Psoas muscle (tissue), 8 donors: ENCODE measurements around the gene CD47. TPM values are rescaled to one million over a fixed set of nuclear protein-coding genes. Genes with fewer than 3 reads are reported as not detected.

Source experiments
- ATAC-seq, 4 donors: fragments of 200-7000 bp; cut with Tn5 transposase; one replicate each; pipeline ENCODE4 v1.9.1; 2020; ENCODE audit warnings: moderate library complexity in 3 of 4, mild to moderate bottlenecking in 2 of 4
- DNase-seq, 2 donors: peaks; one replicate each; pipeline ENCODE4 v3.0.0-alpha.2; 2020
- H3K27ac ChIP-seq: fragments of 200-600 bp; one replicate; pipeline ENCODE4 v1.8.0; 2022
- H3K27me3 ChIP-seq, 3 donors: fragments of 200-600 bp in 1 of 3; one replicate each; pipeline versions ENCODE4 v1.6.1 to v1.8.0; 2013 to 2022; ENCODE audit warnings: low read length in 2 of 3, mild to moderate bottlenecking in 2 of 3, moderate library complexity in 1 of 3; ENCODE audit not compliant: insufficient read depth in 3 of 3
- H3K36me3 ChIP-seq, 2 donors: fragments of 200-600 bp in 1 of 2; one replicate each; pipeline versions ENCODE4 v1.6.1 to v1.8.0; 2013 to 2022; ENCODE audit warnings: low read depth in 1 of 2, mild to moderate bottlenecking in 1 of 2, moderate library complexity in 1 of 2; ENCODE audit not compliant: insufficient read depth in 1 of 2
- H3K4me1 ChIP-seq: fragments of 200-600 bp; one replicate; pipeline ENCODE4 v1.8.0; 2022
- H3K4me3 ChIP-seq: fragments of 200-600 bp; one replicate; pipeline ENCODE4 v1.8.0; 2022; ENCODE audit warnings: mild to moderate bottlenecking
- H3K9me3 ChIP-seq: fragments of 200-600 bp; one replicate; pipeline ENCODE4 v1.8.0; 2022
- CTCF ChIP-seq: fragments of 200-600 bp; IDR thresholded peaks from one replicate; pipeline ENCODE4 v1.8.0; 2022; ENCODE audit warnings: antibody characterized with exemption
- WGBS, 3 donors: extraction: QIAGEN DNeasy Blood & Tissue Kit; methylation state at CpG; one replicate each; pipeline versions ENCODE4 v1.1.6 to v1.1.7; 2013; 5-methylcytosine and 5-hydroxymethylcytosine counted together
- intact Hi-C, 2 donors: fragments of 100-400 bp; cut with DNase I; formaldehyde crosslinking; loops; one replicate each; pipeline versions ENCODE4 v1.11.0 to v1.14.2; 2022
- polyA plus RNA-seq, 3 donors: library from polyadenylated mRNA; stranded (reverse); fragments of 200-250 nt; gene quantifications; one replicate each; pipeline ENCODE4 v1.2.3, GENCODE V29; 2013
- total RNA-seq, 4 donors: library from RNA; stranded (reverse); fragmentation: NEBNext Ultra II Directional in 2 of 4; extraction: Animal tissue kit (Norgen Biotek cat#: 25700) in 2 of 4; gene quantifications; one replicate each; pipeline versions ENCODE4 v1.2.1 to v1.2.4, GENCODE V29; 2021 to 2023
- donor health status: healthy with polysubstance abuse.
- donor health status: DM: no; HTN: no; CAD: no; lungs with moderate emphysema.
- donor health status: Bipolar disorder and iron deficiency.
- donor health status: healthy.
- donor health status: DM: yes; HTN: yes; CAD: no.
- donor health status: DM: no; HTN: no; CAD: no.
- donor health status: DM: no; HTN: no; CAD: no.
- donor health status: DM: yes; HTN: yes; CAD: no.

The CD47 gene
- total and polyA plus RNA-seq, 7 donors: 12.2 to 53.1 (median 16.6) TPM

GRCh38 chr3:108125153-108125543, 34.3 kb upstream of the CD47 start:
- no peak for DNase-seq
- peaks cover 0 to 2% (median 0%) of the 10 kb centered on the region in 3 donors for H3K27me3 ChIP-seq
- H3K9me3 ChIP-seq: no peaks in the 10 kb centered on the region
- intact Hi-C loops: no loop called here
- H3K36me3 ChIP-seq: no peaks in the 10 kb centered on the region
- H3K4me3 ChIP-seq: no peak overlapping the region
- WGBS, 3 donors: 89 to 96% (median 92%) methylated on average over 4 of the region's 4 CpGs
- no peak for TF ChIP-seq CTCF
- peaks cover 11% of the 10 kb centered on the region for H3K4me1 ChIP-seq
- ATAC-seq: no peak
- no peak overlapping the region for H3K27ac ChIP-seq

GRCh38 chr3:108124337-108125152, 33.7 kb upstream of the CD47 start:
- no peak for TF ChIP-seq CTCF
- intact Hi-C loops: no loop called here
- Histone ChIP-seq H3K27ac (no peak overlapping the region), H3K4me1 (peaks cover 5% of the 10 kb centered on the region), H3K27me3 (peaks cover 0 to 2% (median 0%) of the 10 kb centered on the region in 3 donors), H3K9me3 (no peaks in the 10 kb centered on the region), H3K4me3 (no peak overlapping the region), H3K36me3 (no peaks in the 10 kb centered on the region)
- ATAC-seq (no peak), DNase-seq (no peak)
- 63 to 65% (median 64%) methylated on average over 10 of the region's 10 CpGs for WGBS, 3 donors

GRCh38 chr3:108123326-108123725, 32.5 kb upstream of the CD47 start:
- Histone ChIP-seq H3K4me3 (no peak overlapping the region), H3K36me3 (no peaks in the 10 kb centered on the region), H3K9me3 (no peaks in the 10 kb centered on the region), H3K27me3 (peaks cover 0 to 2% (median 0%) of the 10 kb centered on the region in 3 donors), H3K27ac (no peak overlapping the region), H3K4me1 (no peaks in the 10 kb centered on the region)
- intact Hi-C loops: no loop called here
- ATAC-seq (no peak), DNase-seq (no peak)
- TF ChIP-seq CTCF: no peak
- WGBS, 3 donors: 75 to 79% (median 75%) methylated on average over 3 of the region's 3 CpGs

- Histone ChIP-seq H3K4me1 (no peaks in the 10 kb centered on the region), H3K4me3 (no peak overlapping the region), H3K27me3 (peaks cover 0 to 2% (median 0%) of the 10 kb centered on the region in 3 donors), H3K36me3 (no peaks in the 10 kb centered on the region), H3K9me3 (no peaks in the 10 kb centered on the region), H3K27ac (no peak overlapping the region)
- DNase-seq: no peak
- intact Hi-C loops: no loop called here
- TF ChIP-seq CTCF: no peak
- WGBS, 3 donors: 64 to 79% (median 69%) methylated on average over 3 of the region's 3 CpGs
- no peak for ATAC-seq
These were observed 31.4 kb upstream of the CD47 start for GRCh38 chr3:108122276-108122675.
